WTC11 (cell line): ENCODE data around the gene CYP46A1. TPM values are rescaled to one million over a fixed set of nuclear protein-coding genes. Genes with fewer than 3 reads are reported as not detected.
A peak's percentile ranks its signal among the peaks of the same experiment; 100 is the strongest.

ENCODE experiments used
- ATAC-seq: fragments of 200-7000 bp; cut with Tn5 transposase; 2 replicates; pipeline ENCODE4 v1.10.0; 2021; ENCODE audit warnings: mild to moderate bottlenecking, moderate library complexity
- CTCF ChIA-PET: fragments of 300-600 bp; sonication (Branson Sonifier 250); formaldehyde crosslinking; loops from one replicate; lab custom pipeline; 2021; ENCODE audit warnings: antibody characterized with exemption; lab: Charles Lee
- POLR2A ChIA-PET: fragments of 350-600 bp; sonication (Branson Sonifier 250); formaldehyde crosslinking; loops from one replicate; lab custom pipeline; 2021; ENCODE audit warnings: antibody characterized with exemption; lab: Charles Lee
- DNase-seq: peaks from one replicate; pipeline ENCODE4 v3.0.0; 2021; ENCODE audit warnings: low spot score
- H3K27ac Mint-ChIP-seq: 2 replicates; pipeline ENCODE4 v1.8.0; 2021; ENCODE audit warnings: mixed read lengths
- H3K27me3 Mint-ChIP-seq: 2 replicates; pipeline ENCODE4 v1.8.0; 2021; ENCODE audit warnings: low read depth, mild to moderate bottlenecking, moderate library complexity, mixed read lengths
- H3K36me3 Mint-ChIP-seq: 2 replicates; pipeline ENCODE4 v1.8.0; 2021; ENCODE audit warnings: mixed read lengths
- H3K4me1 Mint-ChIP-seq: 2 replicates; pipeline ENCODE4 v1.8.0; 2022; ENCODE audit warnings: mixed read lengths
- H3K4me3 Mint-ChIP-seq: 2 replicates; pipeline ENCODE4 v1.8.0; 2021; ENCODE audit warnings: mild to moderate bottlenecking, moderate library complexity, mixed read lengths
- H3K9me3 Mint-ChIP-seq: 2 replicates; pipeline ENCODE4 v1.8.0; 2021; ENCODE audit warnings: mixed read lengths
- CREB1 ChIP-seq: sonication (generic); formaldehyde crosslinking; IDR thresholded peaks from 2 replicates; pipeline ENCODE4 v1.8.0; 2023; ENCODE audit warnings: mild to moderate bottlenecking, missing genetic modification reagents
- ELF4 ChIP-seq: sonication (generic); formaldehyde crosslinking; IDR thresholded peaks from 2 replicates; pipeline ENCODE4 v1.8.1; 2022; ENCODE audit warnings: low read depth, mild to moderate bottlenecking, moderate library complexity, missing genetic modification reagents
- GRHL2 ChIP-seq: fragments of 250-450 bp; sonication (Bioruptor Pico); IDR thresholded peaks from 2 replicates; pipeline ENCODE4 v1.8.0; 2022; ENCODE audit warnings: mild to moderate bottlenecking, moderate library complexity; ENCODE audit not compliant: insufficient replicate concordance, severe bottlenecking
- GTF2I ChIP-seq: fragments of 250-450 bp; sonication (Bioruptor Pico); conservative IDR thresholded peaks from 2 replicates; pipeline ENCODE4 v1.4.0; 2021; ENCODE audit warnings: mild to moderate bottlenecking
- JUN ChIP-seq: sonication (generic); formaldehyde crosslinking; IDR thresholded peaks from 2 replicates; pipeline ENCODE4 v1.8.0; 2023; ENCODE audit warnings: mild to moderate bottlenecking, missing genetic modification reagents
- MXD4 ChIP-seq: fragments of 250-450 bp; sonication (Bioruptor Pico); IDR thresholded peaks from 2 replicates; pipeline ENCODE4 v1.8.0; 2021; ENCODE audit warnings: mild to moderate bottlenecking, moderate library complexity, borderline replicate concordance
- MYBL2 ChIP-seq: sonication (generic); formaldehyde crosslinking; IDR thresholded peaks from 2 replicates; pipeline ENCODE4 v1.8.1; 2023; ENCODE audit warnings: mild to moderate bottlenecking, moderate library complexity, missing genetic modification reagents
- SOX15 ChIP-seq: fragments of 250-450 bp; sonication (Bioruptor Pico); IDR thresholded peaks from 2 replicates; pipeline ENCODE4 v1.9.0; 2021; ENCODE audit warnings: mild to moderate bottlenecking
- TEAD1 ChIP-seq: sonication (generic); formaldehyde crosslinking; IDR thresholded peaks from 2 replicates; pipeline ENCODE4 v1.8.0; 2022; ENCODE audit warnings: mild to moderate bottlenecking, missing genetic modification reagents
- total RNA-seq: library from RNA; stranded (reverse); gene quantifications from 3 replicates; pipeline ENCODE4 v1.2.3, GENCODE V29; 2021
- TF ChIP-seq, protein P1 (sequence below): sonication (generic); formaldehyde crosslinking; IDR thresholded peaks from 2 replicates; pipeline ENCODE4 v1.8.1; 2022; ENCODE audit warnings: mild to moderate bottlenecking, moderate library complexity, missing genetic modification reagents
- TF ChIP-seq, protein P2 (sequence below): sonication (generic); formaldehyde crosslinking; IDR thresholded peaks from 2 replicates; pipeline ENCODE4 v1.8.1; 2023; ENCODE audit warnings: mild to moderate bottlenecking, moderate library complexity, missing genetic modification reagents
- TF ChIP-seq, protein P3 (sequence below): fragments of 250-450 bp; sonication (Bioruptor Pico); IDR thresholded peaks from 2 replicates; pipeline ENCODE4 v1.9.0; 2021; ENCODE audit warnings: moderate library complexity, mild to moderate bottlenecking, inconsistent platforms, borderline replicate concordance
- TF ChIP-seq, protein P4 (sequence below): sonication (generic); formaldehyde crosslinking; IDR thresholded peaks from 2 replicates; pipeline ENCODE4 v1.8.1; 2022; ENCODE audit warnings: low read depth, mild to moderate bottlenecking, moderate library complexity, missing genetic modification reagents, borderline replicate concordance
- TF ChIP-seq, protein P5 (sequence below): sonication (generic); formaldehyde crosslinking; conservative IDR thresholded peaks from 2 replicates; pipeline ENCODE4 v1.8.1; 2022; ENCODE audit warnings: mild to moderate bottlenecking, missing genetic modification reagents
- TF ChIP-seq, protein P6 (sequence below): sonication (generic); formaldehyde crosslinking; IDR thresholded peaks from 2 replicates; pipeline ENCODE4 v1.8.1; 2022; ENCODE audit warnings: mild to moderate bottlenecking, missing genetic modification reagents, moderate library complexity, borderline replicate concordance
- TF ChIP-seq, protein P7 (sequence below): sonication (generic); formaldehyde crosslinking; conservative IDR thresholded peaks from 2 replicates; pipeline ENCODE4 v1.8.1; 2023; ENCODE audit warnings: mild to moderate bottlenecking, low read depth, missing genetic modification reagents, moderate library complexity
- TF ChIP-seq, protein P8 (sequence below): sonication (generic); formaldehyde crosslinking; IDR thresholded peaks from 2 replicates; pipeline ENCODE4 v1.8.0; 2022; ENCODE audit warnings: mild to moderate bottlenecking, missing genetic modification reagents

Gene CYP46A1
- total RNA-seq, 1 experiment from 2014 or later, result 0.77 TPM

DNA sequence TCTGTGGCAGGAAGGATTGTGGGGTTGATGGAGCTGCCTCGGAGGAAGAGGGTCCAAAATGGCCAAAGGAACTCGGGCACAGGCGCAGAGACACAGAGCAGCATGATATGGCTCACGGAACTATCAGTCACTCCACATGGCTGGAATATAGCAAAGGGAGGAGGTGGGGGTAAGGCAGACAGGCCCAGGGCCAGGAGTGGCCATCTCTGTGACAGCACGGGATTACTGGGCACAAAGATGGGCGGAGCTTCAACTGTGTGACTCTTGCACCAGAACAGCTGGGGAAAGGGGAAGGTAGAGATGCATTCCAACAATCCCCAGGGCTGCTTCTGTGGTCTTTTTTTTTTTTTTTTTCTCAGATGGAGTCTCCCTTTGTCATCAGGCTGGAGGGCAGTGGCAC, 84.3 kb downstream of the CYP46A1 start:
- CTCF ChIA-PET, result interaction anchor here (0.6 to 1.3 kb wide), 2 partner anchors 35 to 81 kb away, joined by 3 to 4 read pairs; no protein-coding TSS in a partner anchor
- Mint-ChIP-seq H3K4me1 (peaks cover 23% of the 10 kb centered on the region), H3K27me3 (no peaks in the 10 kb centered on the region; the same call in 1 of the 2 replicates), H3K9me3 (peaks cover 7% of the 10 kb centered on the region), H3K27ac (no peak overlapping the region), H3K4me3 (no peak overlapping the region), H3K36me3 (no peaks in the 10 kb centered on the region)
- ATAC-seq (peak; percentile 63; the same call in 1 of the 2 replicates), DNase-seq (no peak)
- TF ChIP-seq TEAD1 (no peak), MXD4 (no peak), JUN (CRISPR knock-in tag) (no peak), GTF2I (CRISPR knock-in tag) (no peak), CREB1 (CRISPR knock-in tag) (no peak), GRHL2 (CRISPR knock-in tag) (no peak), ELF4 (CRISPR knock-in tag) (no peak), SOX15 (CRISPR knock-in tag) (no peak), MYBL2 (CRISPR knock-in tag) (no peak)
- TF ChIP-seq, protein P1, sequence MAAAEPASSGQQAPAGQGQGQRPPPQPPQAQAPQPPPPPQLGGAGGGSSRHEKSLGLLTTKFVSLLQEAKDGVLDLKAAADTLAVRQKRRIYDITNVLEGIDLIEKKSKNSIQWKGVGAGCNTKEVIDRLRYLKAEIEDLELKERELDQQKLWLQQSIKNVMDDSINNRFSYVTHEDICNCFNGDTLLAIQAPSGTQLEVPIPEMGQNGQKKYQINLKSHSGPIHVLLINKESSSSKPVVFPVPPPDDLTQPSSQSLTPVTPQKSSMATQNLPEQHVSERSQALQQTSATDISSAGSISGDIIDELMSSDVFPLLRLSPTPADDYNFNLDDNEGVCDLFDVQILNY (CRISPR knock-in tag), result no peak
- TF ChIP-seq, protein P2, sequence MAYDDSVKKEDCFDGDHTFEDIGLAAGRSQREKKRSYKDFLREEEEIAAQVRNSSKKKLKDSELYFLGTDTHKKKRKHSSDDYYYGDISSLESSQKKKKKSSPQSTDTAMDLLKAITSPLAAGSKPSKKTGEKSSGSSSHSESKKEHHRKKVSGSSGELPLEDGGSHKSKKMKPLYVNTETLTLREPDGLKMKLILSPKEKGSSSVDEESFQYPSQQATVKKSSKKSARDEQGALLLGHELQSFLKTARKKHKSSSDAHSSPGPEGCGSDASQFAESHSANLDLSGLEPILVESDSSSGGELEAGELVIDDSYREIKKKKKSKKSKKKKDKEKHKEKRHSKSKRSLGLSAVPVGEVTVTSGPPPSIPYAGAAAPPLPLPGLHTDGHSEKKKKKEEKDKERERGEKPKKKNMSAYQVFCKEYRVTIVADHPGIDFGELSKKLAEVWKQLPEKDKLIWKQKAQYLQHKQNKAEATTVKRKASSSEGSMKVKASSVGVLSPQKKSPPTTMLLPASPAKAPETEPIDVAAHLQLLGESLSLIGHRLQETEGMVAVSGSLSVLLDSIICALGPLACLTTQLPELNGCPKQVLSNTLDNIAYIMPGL, result no peak
- TF ChIP-seq, protein P3, sequence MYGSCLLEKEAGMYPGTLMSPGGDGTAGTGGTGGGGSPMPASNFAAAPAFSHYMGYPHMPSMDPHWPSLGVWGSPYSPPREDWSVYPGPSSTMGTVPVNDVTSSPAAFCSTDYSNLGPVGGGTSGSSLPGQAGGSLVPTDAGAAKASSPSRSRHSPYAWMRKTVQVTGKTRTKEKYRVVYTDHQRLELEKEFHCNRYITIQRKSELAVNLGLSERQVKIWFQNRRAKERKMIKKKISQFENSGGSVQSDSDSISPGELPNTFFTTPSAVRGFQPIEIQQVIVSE (CRISPR knock-in tag), result no peak
- TF ChIP-seq, protein P4, sequence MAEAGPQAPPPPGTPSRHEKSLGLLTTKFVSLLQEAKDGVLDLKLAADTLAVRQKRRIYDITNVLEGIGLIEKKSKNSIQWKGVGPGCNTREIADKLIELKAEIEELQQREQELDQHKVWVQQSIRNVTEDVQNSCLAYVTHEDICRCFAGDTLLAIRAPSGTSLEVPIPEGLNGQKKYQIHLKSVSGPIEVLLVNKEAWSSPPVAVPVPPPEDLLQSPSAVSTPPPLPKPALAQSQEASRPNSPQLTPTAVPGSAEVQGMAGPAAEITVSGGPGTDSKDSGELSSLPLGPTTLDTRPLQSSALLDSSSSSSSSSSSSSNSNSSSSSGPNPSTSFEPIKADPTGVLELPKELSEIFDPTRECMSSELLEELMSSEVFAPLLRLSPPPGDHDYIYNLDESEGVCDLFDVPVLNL (CRISPR knock-in tag), result no peak
- TF ChIP-seq, protein P5, sequence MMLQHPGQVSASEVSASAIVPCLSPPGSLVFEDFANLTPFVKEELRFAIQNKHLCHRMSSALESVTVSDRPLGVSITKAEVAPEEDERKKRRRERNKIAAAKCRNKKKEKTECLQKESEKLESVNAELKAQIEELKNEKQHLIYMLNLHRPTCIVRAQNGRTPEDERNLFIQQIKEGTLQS (CRISPR knock-in tag), result no peak
- TF ChIP-seq, protein P6, sequence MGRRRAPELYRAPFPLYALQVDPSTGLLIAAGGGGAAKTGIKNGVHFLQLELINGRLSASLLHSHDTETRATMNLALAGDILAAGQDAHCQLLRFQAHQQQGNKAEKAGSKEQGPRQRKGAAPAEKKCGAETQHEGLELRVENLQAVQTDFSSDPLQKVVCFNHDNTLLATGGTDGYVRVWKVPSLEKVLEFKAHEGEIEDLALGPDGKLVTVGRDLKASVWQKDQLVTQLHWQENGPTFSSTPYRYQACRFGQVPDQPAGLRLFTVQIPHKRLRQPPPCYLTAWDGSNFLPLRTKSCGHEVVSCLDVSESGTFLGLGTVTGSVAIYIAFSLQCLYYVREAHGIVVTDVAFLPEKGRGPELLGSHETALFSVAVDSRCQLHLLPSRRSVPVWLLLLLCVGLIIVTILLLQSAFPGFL, result no peak
- TF ChIP-seq, protein P7, sequence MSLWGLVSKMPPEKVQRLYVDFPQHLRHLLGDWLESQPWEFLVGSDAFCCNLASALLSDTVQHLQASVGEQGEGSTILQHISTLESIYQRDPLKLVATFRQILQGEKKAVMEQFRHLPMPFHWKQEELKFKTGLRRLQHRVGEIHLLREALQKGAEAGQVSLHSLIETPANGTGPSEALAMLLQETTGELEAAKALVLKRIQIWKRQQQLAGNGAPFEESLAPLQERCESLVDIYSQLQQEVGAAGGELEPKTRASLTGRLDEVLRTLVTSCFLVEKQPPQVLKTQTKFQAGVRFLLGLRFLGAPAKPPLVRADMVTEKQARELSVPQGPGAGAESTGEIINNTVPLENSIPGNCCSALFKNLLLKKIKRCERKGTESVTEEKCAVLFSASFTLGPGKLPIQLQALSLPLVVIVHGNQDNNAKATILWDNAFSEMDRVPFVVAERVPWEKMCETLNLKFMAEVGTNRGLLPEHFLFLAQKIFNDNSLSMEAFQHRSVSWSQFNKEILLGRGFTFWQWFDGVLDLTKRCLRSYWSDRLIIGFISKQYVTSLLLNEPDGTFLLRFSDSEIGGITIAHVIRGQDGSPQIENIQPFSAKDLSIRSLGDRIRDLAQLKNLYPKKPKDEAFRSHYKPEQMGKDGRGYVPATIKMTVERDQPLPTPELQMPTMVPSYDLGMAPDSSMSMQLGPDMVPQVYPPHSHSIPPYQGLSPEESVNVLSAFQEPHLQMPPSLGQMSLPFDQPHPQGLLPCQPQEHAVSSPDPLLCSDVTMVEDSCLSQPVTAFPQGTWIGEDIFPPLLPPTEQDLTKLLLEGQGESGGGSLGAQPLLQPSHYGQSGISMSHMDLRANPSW (CRISPR knock-in tag), result no peak
- TF ChIP-seq, protein P8, sequence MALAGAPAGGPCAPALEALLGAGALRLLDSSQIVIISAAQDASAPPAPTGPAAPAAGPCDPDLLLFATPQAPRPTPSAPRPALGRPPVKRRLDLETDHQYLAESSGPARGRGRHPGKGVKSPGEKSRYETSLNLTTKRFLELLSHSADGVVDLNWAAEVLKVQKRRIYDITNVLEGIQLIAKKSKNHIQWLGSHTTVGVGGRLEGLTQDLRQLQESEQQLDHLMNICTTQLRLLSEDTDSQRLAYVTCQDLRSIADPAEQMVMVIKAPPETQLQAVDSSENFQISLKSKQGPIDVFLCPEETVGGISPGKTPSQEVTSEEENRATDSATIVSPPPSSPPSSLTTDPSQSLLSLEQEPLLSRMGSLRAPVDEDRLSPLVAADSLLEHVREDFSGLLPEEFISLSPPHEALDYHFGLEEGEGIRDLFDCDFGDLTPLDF (CRISPR knock-in tag), result no peak
- POLR2A ChIA-PET, result no interaction called here
